Stimulated activated CD8-positive, alpha-beta memory T cell treated with anti-CD3 and anti-CD28 coated beads, Interleukin-12 subunit alpha, Interleukin-12 subunit beta, amount 100 ng/mL, for 24 hours (primary cell): Measurements from ENCODE around the gene LINGO3.
"Not testable (repeated sequence)": the region's sequence is repeated elsewhere in the genome, so short reads cannot be mapped to it uniquely, and the experiment has no call there.

Experiments used
- DNase-seq: peaks from one replicate; pipeline ENCODE4 v3.0.0-alpha.2; 2020; ENCODE audit errors: extremely low read depth

Gene LINGO3, protein sequence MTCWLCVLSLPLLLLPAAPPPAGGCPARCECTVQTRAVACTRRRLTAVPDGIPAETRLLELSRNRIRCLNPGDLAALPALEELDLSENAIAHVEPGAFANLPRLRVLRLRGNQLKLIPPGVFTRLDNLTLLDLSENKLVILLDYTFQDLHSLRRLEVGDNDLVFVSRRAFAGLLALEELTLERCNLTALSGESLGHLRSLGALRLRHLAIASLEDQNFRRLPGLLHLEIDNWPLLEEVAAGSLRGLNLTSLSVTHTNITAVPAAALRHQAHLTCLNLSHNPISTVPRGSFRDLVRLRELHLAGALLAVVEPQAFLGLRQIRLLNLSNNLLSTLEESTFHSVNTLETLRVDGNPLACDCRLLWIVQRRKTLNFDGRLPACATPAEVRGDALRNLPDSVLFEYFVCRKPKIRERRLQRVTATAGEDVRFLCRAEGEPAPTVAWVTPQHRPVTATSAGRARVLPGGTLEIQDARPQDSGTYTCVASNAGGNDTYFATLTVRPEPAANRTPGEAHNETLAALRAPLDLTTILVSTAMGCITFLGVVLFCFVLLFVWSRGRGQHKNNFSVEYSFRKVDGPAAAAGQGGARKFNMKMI

DNA sequence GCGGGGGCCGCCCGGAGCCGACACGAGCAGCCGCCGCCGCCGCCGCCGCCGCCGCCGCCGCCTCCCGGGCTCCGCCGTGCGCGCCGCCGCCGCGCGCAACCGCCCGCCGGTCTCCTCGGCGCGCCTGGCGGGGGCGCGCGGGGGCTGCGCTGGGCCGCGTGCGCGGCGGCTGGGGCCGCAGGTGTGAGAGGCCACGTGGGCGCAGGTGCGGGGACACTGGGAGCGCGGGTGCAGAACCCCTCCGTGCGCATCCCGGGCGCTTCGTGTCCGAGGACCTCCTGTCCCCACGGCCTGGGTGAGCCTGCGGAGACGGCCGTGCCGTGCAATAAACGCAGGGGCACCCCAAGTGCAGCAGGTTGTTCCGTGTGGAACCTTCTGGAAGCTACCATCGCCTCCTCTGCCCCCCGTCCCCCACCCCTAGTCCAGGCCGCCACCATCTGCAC lies at the start of gene LINGO3:
LINGO3 (minus strand) TSS at position 41 of the 443 bp plus-strand sequence. CDS start 16,378 bp downstream, outside the sequence.
- no peak for DNase-seq

DNA sequence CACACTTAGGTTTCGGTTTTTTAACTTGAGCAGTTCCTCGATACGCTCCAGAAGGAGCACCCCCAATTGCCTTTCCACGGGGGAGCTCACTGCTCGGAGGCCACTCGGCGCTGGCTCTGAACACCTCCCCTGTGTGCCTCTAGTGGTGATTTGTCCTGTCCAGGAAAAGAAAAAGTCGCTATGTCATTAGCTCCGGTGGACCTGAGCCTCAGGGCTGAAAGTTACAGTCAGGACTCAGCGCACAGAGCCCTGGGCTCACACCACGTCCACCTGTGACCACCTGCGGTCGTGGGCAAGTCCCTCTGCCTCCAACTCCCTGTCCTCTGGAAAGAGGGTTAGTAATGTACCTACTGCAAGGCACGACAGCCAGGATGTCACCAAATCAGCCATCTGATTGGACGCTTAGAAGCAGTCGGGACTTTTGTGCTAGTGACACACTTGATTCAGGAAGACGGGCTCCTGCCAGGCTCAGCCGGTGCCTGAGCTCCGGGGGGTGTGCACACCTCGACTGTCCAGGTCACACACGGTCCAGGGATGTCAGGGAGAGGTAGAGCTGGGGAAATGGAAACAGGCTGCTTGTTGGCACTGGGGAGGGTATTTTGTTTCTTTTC lies 48.2 kb upstream of the LINGO3 start:
- no peak for DNase-seq

- no peak for DNase-seq
Observed at GRCh38 chr19:2355168-2356035, 47.4 kb upstream of the LINGO3 start.

DNA sequence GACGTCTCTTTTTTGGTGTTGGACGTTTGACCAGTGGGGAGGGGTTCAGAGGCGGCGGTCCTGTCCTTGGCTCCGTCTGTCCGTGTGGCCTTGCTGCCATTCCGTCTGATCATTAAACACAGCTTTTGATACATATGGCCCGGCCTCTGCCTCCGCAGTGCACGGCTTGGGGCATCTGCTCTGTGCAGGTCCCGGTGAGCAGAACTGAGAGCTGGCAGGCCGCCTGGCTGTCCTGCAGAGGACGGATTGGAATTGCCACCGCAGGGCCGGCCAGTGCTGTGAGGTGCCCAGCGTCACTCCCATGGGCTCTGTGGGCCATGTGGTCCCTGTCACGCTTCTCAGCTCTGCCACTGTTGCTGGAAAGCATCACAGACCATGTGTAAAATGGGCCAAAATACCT lies 46.7 kb upstream of the LINGO3 start:
- DNase-seq: no peak

GRCh38 chr19:2353887-2354592 lies 46.1 kb upstream of the LINGO3 start:
- DNase-seq: no peak

GRCh38 chr19:2353159-2353886 lies 45.4 kb upstream of the LINGO3 start:
- no peak for DNase-seq

DNA sequence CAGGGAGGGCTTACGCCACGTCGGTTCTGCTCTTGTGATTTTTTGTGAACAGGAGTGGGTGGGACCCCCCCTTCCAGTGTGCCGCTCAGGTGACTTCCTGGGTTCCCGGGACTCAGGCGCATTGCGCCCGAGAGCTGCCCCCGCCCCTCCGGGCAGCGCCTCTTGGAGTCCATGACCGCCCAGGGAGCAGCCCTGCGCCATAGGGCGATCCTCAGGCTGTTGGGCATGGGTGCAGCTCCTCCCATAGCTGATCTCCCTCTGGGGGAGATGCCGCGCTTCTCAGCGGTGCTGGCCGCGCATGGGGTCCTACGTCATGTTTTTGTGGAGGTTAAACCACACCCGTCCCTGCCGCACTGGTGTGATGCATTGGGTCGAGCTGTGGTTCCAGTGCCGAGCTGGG lies 44.2 kb upstream of the LINGO3 start:
- no peak for DNase-seq

GRCh38 chr19:2351591-2351990 lies 43.6 kb upstream of the LINGO3 start:
- no peak for DNase-seq

- DNase-seq: no peak
Observed at GRCh38 chr19:2350656-2351055, 42.7 kb upstream of the LINGO3 start.

DNA sequence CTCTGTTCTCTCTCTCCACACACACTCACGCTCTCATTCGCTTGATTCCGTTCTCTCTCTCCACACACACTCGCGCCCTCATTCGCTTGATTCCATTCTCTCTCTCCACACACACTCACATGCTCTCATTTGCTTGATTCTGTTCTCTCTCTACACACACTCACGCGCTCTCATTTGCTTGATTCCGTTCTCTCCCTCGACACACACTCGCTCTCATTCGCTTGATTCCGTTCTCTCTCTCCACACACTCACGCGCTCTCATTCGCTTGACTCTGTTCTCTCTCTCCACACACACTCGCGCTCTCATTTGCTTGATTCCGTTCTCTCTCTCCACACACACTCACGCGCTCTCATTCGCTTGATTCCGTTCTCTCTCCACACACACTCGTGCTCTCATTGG lies 41.9 kb upstream of the LINGO3 start:
- DNase-seq: not testable (repeated sequence)

GRCh38 chr19:2345794-2346663 lies 38.1 kb upstream of the LINGO3 start:
- DNase-seq: no peak

DNA sequence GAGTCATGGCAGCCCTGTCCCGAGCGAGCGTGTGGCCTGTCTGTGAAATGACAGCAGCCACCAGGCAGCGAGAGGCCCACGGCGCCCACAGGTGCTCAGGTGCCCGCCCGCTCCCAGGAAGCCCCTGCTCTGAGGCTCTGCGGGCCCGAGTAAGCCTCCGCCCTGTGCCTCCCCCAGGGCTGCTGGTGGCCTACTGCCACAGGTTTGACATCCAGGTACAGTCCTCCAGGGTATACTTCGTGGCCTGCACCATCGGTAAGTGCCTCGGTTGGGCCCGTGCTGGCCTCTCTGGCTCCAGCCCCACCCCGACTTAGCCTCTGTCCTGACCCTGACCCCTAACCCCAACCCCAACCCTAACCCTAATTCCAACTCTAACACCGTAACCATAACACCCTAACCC lies 37.1 kb upstream of the LINGO3 start:
- no peak for DNase-seq

DNA sequence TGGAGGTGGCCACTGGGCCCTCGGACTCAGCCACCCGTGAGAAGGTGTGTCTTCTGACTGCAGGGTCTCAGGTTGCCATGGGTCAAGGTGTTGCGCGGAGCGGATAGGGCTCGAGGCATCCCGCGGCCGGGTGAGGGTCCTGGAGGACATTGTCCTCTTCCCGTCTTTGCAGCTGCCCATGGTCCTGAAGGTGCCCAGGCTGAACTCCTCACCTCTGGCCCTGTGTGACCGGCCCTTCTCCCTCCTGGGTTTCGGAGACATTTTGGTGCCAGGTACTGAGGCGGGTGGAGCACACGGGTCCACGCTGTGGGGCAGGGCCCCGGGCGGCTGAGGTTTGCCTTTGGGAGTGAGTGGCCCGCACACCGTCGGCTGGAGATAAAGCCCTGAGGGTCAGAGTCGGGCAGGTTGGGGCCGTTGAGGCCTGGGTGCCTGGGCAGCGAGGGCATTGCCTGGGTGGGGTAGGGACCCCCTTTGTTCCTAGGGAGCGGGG lies 36.5 kb upstream of the LINGO3 start:
- no peak for DNase-seq

GRCh38 chr19:2343289-2343982 lies 35.5 kb upstream of the LINGO3 start:
- no peak for DNase-seq

GRCh38 chr19:2342656-2343288 lies 34.8 kb upstream of the LINGO3 start:
- DNase-seq: no peak

DNA sequence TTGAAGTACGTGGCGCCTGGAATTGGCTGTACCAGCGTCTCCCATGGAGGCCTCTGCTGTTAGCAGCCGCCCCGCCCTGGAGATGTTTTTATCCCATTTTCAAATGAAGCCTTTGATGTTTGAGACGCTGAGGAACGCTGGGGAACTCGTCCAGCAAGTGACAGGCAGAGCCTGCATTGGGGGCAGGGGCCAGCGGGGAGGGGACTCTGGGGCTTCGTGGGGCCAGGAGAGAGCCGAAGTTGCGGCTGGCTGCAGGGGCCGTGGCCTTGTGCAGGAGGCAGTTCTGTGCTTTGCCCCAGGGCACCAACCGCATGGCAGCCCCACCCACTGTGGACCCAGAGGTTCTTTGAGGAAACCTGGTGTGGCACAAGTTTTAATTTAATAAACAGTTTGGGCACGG lies 34.0 kb upstream of the LINGO3 start:
- DNase-seq: no peak

DNA sequence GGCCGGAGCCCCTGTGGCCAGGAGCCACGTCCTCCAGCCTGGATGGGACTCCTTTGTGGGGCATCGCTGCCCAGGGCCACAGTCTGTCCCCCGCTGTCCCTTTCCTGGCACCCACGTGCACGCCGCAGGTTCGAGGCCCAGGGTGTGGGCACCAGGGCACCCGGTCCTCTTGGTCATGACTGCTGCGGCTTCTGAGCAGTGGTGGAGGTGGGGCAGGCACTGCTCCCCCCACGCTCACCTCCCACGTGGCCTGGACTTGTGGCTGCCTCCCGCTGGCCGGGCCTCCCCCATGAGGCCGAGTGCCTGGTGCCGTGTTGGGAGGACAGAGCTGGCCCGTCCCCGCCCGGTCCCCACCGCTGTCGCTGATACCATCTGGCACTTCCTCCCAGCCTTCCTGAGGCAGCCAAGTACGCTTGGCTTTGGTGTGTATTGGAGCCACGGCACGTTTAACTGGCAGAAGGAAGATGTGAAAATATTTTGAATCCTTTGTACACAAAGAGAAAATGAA lies 33.3 kb upstream of the LINGO3 start:
- no peak for DNase-seq
